Muscle layer of duodenum (tissue), 2 donors: ENCODE data around the gene PAX8.

ENCODE experiments used
- H3K27ac ChIP-seq: one replicate; pipeline ENCODE4 v1.7.0; 2013; ENCODE audit warnings: mild to moderate bottlenecking, low read length
- H3K27me3 ChIP-seq: one replicate; pipeline ENCODE4 v1.7.0; 2013; ENCODE audit warnings: low read depth, mild to moderate bottlenecking, control low read depth, low read length
- H3K36me3 ChIP-seq, 2 donors: one replicate each; pipeline ENCODE4 v1.7.0; 2013; ENCODE audit warnings: low read length in 2 of 2, control low read depth in 1 of 2, mild to moderate bottlenecking in 1 of 2; ENCODE audit not compliant: insufficient read depth in 2 of 2, control insufficient read depth in 1 of 2
- H3K4me1 ChIP-seq, 2 donors: one replicate each; pipeline ENCODE4 v1.7.0; 2013; ENCODE audit warnings: low read length in 2 of 2, mild to moderate bottlenecking in 2 of 2, control low read depth in 1 of 2, moderate library complexity in 1 of 2; ENCODE audit not compliant: insufficient read depth in 2 of 2, control insufficient read depth in 1 of 2
- H3K4me3 ChIP-seq, 2 donors: one replicate each; pipeline ENCODE4 v1.7.0; 2013; ENCODE audit warnings: low read length in 2 of 2, low read depth in 1 of 2, mild to moderate bottlenecking in 1 of 2
- H3K9me3 ChIP-seq, 2 donors: one replicate each; pipeline ENCODE4 v1.7.0; 2013; ENCODE audit warnings: low read length in 2 of 2, control low read depth in 1 of 2, mild to moderate bottlenecking in 1 of 2; ENCODE audit not compliant: control insufficient read depth in 1 of 2
- donor health status: healthy.

PAX8 gene

GRCh38 chr2:113258471-113259147 lies 20.1 kb downstream of the PAX8 start:
- Histone ChIP-seq H3K4me3 (no peak overlapping the region), H3K27ac (no peak overlapping the region), H3K9me3 (no peaks in the 10 kb centered on the region), H3K27me3 (no peaks in the 10 kb centered on the region), H3K36me3 (no peaks in the 10 kb centered on the region), H3K4me1 (peaks cover 0 to 6% of the 10 kb centered on the region in 2 donors)

DNA sequence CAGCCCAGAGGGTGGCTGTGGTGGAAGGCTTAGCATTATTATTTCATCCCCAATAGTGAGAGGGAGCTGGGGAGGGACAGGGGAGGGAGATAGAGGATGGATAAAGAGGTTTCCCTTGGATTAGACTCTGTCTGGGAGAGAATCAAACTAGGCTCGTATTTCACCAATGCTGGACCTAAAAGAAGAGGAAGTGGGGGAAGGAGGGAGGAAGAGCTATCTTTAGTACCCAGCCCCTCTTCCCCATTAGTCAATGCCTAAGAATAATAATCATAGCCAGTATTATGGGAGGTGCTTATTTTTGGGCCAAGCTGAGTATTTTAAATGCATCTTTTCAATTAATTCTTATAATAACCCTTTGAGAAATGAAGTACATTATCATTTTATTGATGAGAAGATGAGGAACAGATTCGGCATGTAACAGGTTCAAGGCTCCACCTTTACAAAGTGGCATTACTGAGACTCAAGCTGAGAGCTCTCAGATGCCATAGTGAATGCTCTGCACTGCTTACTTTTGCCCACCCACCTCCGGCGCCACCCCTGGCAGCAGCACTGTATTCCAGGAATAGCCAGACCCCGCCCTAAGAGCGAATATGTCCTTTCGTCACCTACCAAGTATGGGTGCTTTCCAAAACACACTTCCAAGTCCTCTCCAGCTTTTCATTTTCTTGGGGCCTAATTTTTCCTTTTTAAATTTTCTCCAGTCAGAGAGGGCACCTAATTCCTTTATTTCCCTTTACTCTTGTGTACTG lies 21.0 kb downstream of the PAX8 start:
- H3K27me3 ChIP-seq, result no peaks in the 10 kb centered on the region
- H3K4me3 ChIP-seq, result no peak overlapping the region
- H3K27ac ChIP-seq, result no peak overlapping the region
- H3K9me3 ChIP-seq, result no peaks in the 10 kb centered on the region
- H3K4me1 ChIP-seq, result peaks cover 0 to 6% of the 10 kb centered on the region in 2 donors
- no peaks in the 10 kb centered on the region for H3K36me3 ChIP-seq

- H3K36me3 ChIP-seq, result no peaks in the 10 kb centered on the region
- no peak overlapping the region for H3K27ac ChIP-seq
- no peaks in the 10 kb centered on the region for H3K9me3 ChIP-seq
- H3K4me1 ChIP-seq, result peaks cover 0 to 6% of the 10 kb centered on the region in 2 donors
- H3K4me3 ChIP-seq, result no peak overlapping the region
- H3K27me3 ChIP-seq, result no peaks in the 10 kb centered on the region
These were observed 23.3 kb downstream of the PAX8 start for GRCh38 chr2:113255140-113256070.

DNA sequence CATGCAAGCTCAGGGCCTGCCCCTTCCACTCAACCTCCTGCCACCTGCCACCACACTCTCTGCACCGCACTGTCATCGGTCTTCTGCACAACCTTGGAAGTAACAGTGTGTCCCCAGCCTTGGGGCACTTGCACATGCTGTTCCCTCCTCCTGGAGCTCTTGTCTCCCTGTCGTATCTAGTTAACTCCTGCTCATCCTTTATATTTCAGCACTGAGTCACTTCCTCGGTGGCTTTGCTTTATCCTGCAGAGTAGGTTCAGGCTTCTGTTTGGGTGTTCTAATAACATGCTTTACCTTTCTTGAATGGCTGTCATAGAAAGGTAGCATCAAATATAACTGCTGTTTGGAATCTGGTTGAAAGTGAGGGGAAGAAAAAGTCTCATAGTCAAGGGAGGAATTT lies 25.3 kb downstream of the PAX8 start:
- Histone ChIP-seq H3K4me3 (no peak overlapping the region), H3K9me3 (no peaks in the 10 kb centered on the region), H3K27me3 (no peaks in the 10 kb centered on the region), H3K4me1 (peaks cover 0 to 6% of the 10 kb centered on the region in 2 donors), H3K36me3 (no peaks in the 10 kb centered on the region), H3K27ac (no peak overlapping the region)

DNA sequence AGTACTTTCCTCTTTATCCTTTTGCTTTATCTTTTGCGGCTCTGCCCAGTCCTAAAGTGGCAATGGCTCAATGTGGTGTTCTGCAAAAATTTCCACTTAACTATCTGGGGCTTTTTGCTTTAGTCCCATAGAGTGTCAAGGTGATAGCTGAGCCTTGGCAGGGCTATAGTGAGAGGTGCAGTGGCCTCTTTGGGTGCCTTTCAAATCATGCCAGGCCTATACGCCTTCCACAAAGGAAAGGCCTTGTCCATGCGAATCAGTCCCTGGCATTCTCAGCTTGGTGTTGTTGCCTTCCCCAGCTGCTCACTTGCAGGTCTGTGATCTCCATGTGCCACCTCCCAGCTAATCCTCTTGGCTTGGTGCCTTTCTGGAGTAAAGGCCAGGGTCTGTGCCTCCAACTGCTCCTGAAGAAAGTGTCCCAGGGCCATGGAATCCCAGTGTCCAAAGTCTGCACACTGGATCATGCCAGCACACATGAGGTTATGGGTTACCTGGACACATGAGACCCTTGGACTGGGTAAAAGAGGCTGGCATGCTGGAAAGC lies 26.6 kb downstream of the PAX8 start:
- Histone ChIP-seq H3K4me1 (peaks cover 0 to 2% of the 10 kb centered on the region in 2 donors), H3K27me3 (no peaks in the 10 kb centered on the region), H3K4me3 (no peak overlapping the region), H3K9me3 (no peaks in the 10 kb centered on the region), H3K36me3 (no peaks in the 10 kb centered on the region), H3K27ac (no peak overlapping the region)

GRCh38 chr2:113251118-113251517 lies 27.6 kb downstream of the PAX8 start:
- no peaks in the 10 kb centered on the region for H3K9me3 ChIP-seq
- no peaks in the 10 kb centered on the region for H3K36me3 ChIP-seq
- no peak overlapping the region for H3K4me3 ChIP-seq
- H3K27me3 ChIP-seq, result no peaks in the 10 kb centered on the region
- no peak overlapping the region for H3K27ac ChIP-seq
- H3K4me1 ChIP-seq, result no peaks in the 10 kb centered on the region

DNA sequence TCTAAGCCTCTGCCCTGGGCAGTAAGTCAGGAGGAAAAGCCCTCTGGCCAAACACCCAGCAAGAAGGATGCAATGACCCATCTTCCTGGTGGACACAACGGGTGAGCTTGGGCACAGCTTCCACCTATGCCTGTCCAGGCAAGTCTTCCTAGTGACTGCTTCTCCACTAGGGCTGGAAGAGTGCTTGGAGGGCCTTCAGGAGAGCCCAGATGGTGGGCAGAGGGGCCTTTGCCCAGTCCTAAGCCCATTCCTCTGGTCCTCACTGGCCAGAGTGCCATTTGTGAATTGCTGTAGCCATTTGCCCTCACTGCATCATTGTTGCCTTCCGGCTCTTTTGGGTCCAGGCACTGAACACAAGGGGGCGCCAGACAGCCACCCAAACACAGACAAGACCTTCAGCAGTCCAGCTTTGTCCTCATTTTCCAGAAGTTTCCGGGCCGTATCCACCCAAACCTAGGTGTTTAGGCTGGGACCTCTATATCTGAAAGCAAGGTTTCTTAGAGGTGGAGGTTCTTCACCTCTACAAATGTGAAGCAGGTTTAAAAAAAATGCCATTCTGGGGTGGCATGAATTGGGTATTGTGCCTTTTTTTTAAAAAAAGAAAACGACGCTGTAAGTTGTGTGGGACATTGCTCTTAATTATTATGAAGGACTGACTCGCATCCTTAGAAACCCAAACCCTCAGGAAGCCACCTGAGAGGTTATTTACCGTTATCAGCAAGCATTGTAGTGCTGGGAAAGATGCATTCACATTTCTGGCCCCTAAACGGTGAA lies 29.5 kb downstream of the PAX8 start:
- no peaks in the 10 kb centered on the region for H3K36me3 ChIP-seq
- H3K9me3 ChIP-seq, result no peaks in the 10 kb centered on the region
- no peaks in the 10 kb centered on the region for H3K27me3 ChIP-seq
- H3K27ac ChIP-seq, result no peak overlapping the region
- no peaks in the 10 kb centered on the region for H3K4me1 ChIP-seq
- peak overlapping the region in 1 of 2 donors; percentile 24 for H3K4me3 ChIP-seq

DNA sequence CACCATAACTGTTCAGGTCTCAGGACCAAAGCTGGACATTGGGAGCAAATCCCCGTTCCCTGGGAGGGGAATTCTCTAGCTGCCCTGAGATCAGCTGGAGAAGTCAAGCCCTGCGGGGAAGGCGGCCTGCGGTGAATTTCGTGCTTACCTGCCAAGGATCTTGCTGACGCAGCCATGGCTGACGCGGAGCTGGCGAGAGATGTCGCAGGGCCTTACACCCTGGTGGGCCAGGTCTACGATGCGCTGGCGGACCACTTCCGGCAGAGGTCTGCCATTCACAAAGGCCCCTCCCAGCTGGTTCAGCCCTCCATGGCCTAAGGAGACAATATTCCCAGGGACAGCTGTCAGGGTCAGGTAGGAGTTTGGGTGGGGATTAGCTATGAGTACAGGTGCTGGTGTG lies 32.1 kb downstream of the PAX8 start:
- H3K27ac ChIP-seq, result no peak overlapping the region
- no peaks in the 10 kb centered on the region for H3K27me3 ChIP-seq
- H3K4me1 ChIP-seq, result peaks cover 0 to 4% of the 10 kb centered on the region in 2 donors
- H3K36me3 ChIP-seq, result no peaks in the 10 kb centered on the region
- no peak overlapping the region for H3K4me3 ChIP-seq
- no peaks in the 10 kb centered on the region for H3K9me3 ChIP-seq

- Histone ChIP-seq H3K9me3 (no peaks in the 10 kb centered on the region), H3K27me3 (no peaks in the 10 kb centered on the region), H3K36me3 (no peaks in the 10 kb centered on the region), H3K27ac (no peak overlapping the region), H3K4me1 (peaks cover 8 to 16% of the 10 kb centered on the region in 2 donors), H3K4me3 (no peak overlapping the region)
These were observed 33.4 kb downstream of the PAX8 start for GRCh38 chr2:113245276-113245711.

GRCh38 chr2:113242327-113242726 lies 36.4 kb downstream of the PAX8 start:
- Histone ChIP-seq H3K27ac (no peak overlapping the region), H3K9me3 (no peaks in the 10 kb centered on the region), H3K4me1 (peaks cover 16 to 23% of the 10 kb centered on the region in 2 donors), H3K4me3 (no peak overlapping the region), H3K36me3 (peaks cover 0 to 3% of the 10 kb centered on the region in 2 donors), H3K27me3 (no peaks in the 10 kb centered on the region)
